OCI-LY1 (cell line): ENCODE results near the gene RASA3.

Source experiments
- CTCF ChIP-seq: fragments of 200-600 bp; sonication (generic), shearing (Covaris generic); IDR thresholded peaks from 2 replicates; pipeline ENCODE4 v1.5.1; 2017; ENCODE audit warnings: mild to moderate bottlenecking, antibody characterized with exemption, low read length, moderate library complexity, mixed read lengths
- EZH2 ChIP-seq: fragments of 200-600 bp; sonication (generic), shearing (Covaris generic); IDR thresholded peaks from 2 replicates; pipeline ENCODE4 v1.8.0; 2017; ENCODE audit warnings: borderline replicate concordance, mixed run types, mild to moderate bottlenecking, antibody characterized with exemption, low read length, moderate library complexity, mixed read lengths

- no peak for TF ChIP-seq CTCF
- no peak for TF ChIP-seq EZH2
These were observed 110.7 kb downstream of the RASA3 start for GRCh38 chr13:114021464-114022308.
